Activated gamma-delta T cell treated with anti-CD3 and anti-CD28 coated beads, Interleukin-2, amount 50 U/mL, for 16 hours (primary cell): ENCODE results near the gene DBNDD1.
"Not testable (repeated sequence)": the region's sequence is repeated elsewhere in the genome, so short reads cannot be mapped to it uniquely, and the experiment has no call there.

Experiments used
- DNase-seq: peaks from one replicate; pipeline ENCODE4 v3.0.0-alpha.2; 2020; ENCODE audit warnings: low read depth

The DBNDD1 gene

DNA sequence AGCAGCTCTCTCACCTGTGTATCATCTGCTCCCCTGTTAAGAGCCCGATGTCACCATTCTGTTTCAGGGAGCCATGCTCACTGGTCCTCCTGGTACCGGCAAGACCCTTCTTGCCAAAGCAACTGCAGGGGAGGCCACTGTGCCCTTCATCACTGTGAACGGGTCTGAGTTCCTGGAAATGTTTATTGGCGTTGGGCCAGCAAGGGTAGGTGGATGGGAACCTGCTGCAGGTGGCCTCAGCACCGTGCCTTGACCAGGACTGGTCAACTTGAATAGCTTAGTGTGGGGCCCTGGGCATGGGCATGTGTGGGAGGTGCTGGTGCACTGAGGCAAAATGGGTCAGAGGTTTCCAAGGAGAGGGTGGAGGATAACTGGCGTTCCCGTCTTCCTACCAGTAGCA, 28.5 kb downstream of the DBNDD1 start:
- no peak for DNase-seq

GRCh38 chr16:89988951-89989350, 30.3 kb downstream of the DBNDD1 start:
- DNase-seq: no peak

- no peak for DNase-seq
Observed at GRCh38 chr16:89987169-89987568, 32.1 kb downstream of the DBNDD1 start.

GRCh38 chr16:89986600-89986999, 32.7 kb downstream of the DBNDD1 start:
- no peak for DNase-seq

- DNase-seq: no peak
Observed at GRCh38 chr16:89985219-89985618, 34.0 kb downstream of the DBNDD1 start.

DNA sequence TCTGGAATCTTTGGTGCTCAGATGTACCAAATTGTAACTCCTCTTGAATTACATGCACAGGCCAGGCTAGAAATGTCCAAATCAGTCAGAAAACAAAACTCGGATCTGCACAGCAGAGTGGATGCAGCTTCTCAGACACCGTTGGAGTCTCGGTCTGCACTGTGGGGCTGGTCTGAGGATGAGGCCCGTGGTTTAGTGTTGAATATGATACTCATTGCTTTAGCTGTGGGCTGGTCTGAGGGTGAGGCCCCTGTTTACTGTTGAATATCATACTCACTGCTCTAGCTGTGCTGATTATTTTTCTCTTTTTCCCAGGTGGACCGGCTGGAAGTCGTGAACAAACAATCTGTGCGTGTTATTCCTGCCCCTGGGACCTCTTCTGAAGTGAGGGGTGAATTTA, 35.0 kb downstream of the DBNDD1 start:
- DNase-seq: no peak

- DNase-seq: no peak
Observed at GRCh38 chr16:89983536-89983935, 35.7 kb downstream of the DBNDD1 start.

GRCh38 chr16:89982318-89982717, 36.9 kb downstream of the DBNDD1 start:
- no peak for DNase-seq

GRCh38 chr16:89981414-89981813, 37.8 kb downstream of the DBNDD1 start:
- DNase-seq: no peak

GRCh38 chr16:89974870-89975269, 44.4 kb downstream of the DBNDD1 start:
- no peak for DNase-seq

GRCh38 chr16:89973654-89974335, 45.5 kb downstream of the DBNDD1 start:
- no peak for DNase-seq

GRCh38 chr16:89973235-89973634, 46.0 kb downstream of the DBNDD1 start:
- DNase-seq: no peak

GRCh38 chr16:89972244-89973234, 46.7 kb downstream of the DBNDD1 start:
- peak; percentile 83 for DNase-seq

GRCh38 chr16:89971495-89972243, 47.6 kb downstream of the DBNDD1 start:
- DNase-seq: no peak

- DNase-seq: no peak
Observed at GRCh38 chr16:89969741-89970410, 49.4 kb downstream of the DBNDD1 start.

- not testable (repeated sequence) for DNase-seq
Observed at GRCh38 chr16:89968074-89968473, 51.2 kb downstream of the DBNDD1 start.

GRCh38 chr16:89967436-89967835, 51.8 kb downstream of the DBNDD1 start:
- DNase-seq: not testable (repeated sequence)

- DNase-seq: no peak
Observed at GRCh38 chr16:89966756-89967155, 52.5 kb downstream of the DBNDD1 start.

DNA sequence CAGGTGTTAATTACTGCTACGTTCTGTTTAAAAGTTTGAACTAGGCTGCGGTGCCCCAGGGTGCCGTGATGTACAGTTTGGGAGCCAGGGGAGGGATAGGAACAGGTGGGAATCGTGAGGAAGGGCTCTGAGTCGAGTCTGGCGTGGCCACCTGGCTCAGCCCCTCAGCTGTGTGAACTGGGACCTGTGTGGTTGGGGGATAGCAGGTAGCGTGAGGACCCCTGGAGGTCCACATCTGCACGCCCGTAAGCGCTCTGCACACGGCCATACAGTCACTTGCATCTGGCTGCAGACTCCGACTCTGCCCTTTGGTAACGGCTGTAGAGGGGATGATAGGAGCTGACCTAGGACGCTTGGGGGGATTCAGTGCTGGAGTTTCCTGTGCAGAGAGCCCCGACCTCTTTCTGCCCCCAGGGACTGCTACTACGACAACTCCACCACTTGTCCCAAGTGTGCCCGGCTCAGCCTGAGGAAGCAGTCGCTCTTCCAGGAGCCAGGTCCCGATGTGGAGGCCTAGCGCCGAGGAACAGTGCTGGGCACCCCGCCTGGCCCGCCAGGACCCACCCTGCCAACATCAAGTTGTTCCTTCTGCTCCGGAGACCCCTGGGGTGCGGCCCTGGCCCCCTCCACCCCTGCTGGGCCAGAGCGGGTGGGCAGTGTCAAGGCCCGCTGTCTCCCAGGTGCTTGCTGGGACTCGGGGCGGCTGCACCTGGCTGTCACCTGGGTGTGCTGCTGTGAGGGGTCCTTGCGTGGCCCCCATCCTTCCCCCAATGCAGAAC, 53.6 kb downstream of the DBNDD1 start:
- DNase-seq: no peak

DNA sequence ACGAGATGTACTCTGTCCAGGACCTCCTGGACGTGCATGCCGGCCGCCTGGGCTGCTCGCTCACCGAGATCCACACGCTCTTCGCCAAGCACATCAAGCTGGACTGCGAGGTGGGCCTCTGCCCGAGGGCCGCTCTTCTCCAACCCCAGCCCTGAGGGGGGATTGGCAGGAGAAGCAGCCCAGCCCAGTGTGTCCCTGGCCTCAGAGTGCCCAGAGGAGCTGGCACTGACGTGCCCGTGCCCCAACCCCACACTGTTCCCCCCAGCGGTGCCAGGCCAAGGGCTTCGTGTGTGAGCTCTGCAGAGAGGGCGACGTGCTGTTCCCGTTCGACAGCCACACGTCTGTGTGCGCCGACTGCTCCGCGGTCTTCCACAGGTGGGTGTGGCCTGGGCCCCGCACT, 55.1 kb downstream of the DBNDD1 start:
- no peak for DNase-seq
